OCI-LY3 (cell line): ENCODE measurements around the gene CTSD.

Experiments used
- EZH2phosphoT487 ChIP-seq: fragments of 200-600 bp; shearing (Covaris generic); IDR thresholded peaks from 2 replicates; pipeline ENCODE4 v1.6.1; 2018; ENCODE audit warnings: antibody characterized with exemption, mixed run types, low read depth
- TF ChIP-seq, protein P1 (sequence below): fragments of 200-600, 300-600 bp; sonication (generic); IDR thresholded peaks from 2 replicates; pipeline ENCODE4 v1.5.1; 2014; ENCODE audit warnings: antibody characterized with exemption, low read length, low read depth

- TF ChIP-seq, protein P1, sequence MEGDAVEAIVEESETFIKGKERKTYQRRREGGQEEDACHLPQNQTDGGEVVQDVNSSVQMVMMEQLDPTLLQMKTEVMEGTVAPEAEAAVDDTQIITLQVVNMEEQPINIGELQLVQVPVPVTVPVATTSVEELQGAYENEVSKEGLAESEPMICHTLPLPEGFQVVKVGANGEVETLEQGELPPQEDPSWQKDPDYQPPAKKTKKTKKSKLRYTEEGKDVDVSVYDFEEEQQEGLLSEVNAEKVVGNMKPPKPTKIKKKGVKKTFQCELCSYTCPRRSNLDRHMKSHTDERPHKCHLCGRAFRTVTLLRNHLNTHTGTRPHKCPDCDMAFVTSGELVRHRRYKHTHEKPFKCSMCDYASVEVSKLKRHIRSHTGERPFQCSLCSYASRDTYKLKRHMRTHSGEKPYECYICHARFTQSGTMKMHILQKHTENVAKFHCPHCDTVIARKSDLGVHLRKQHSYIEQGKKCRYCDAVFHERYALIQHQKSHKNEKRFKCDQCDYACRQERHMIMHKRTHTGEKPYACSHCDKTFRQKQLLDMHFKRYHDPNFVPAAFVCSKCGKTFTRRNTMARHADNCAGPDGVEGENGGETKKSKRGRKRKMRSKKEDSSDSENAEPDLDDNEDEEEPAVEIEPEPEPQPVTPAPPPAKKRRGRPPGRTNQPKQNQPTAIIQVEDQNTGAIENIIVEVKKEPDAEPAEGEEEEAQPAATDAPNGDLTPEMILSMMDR: no peak
- no peak for TF ChIP-seq EZH2phosphoT487
Observed at GRCh38 chr11:1731451-1732059, 32.2 kb downstream of the CTSD start.
